ENCODE data around the gene G3BP1.

DNA sequence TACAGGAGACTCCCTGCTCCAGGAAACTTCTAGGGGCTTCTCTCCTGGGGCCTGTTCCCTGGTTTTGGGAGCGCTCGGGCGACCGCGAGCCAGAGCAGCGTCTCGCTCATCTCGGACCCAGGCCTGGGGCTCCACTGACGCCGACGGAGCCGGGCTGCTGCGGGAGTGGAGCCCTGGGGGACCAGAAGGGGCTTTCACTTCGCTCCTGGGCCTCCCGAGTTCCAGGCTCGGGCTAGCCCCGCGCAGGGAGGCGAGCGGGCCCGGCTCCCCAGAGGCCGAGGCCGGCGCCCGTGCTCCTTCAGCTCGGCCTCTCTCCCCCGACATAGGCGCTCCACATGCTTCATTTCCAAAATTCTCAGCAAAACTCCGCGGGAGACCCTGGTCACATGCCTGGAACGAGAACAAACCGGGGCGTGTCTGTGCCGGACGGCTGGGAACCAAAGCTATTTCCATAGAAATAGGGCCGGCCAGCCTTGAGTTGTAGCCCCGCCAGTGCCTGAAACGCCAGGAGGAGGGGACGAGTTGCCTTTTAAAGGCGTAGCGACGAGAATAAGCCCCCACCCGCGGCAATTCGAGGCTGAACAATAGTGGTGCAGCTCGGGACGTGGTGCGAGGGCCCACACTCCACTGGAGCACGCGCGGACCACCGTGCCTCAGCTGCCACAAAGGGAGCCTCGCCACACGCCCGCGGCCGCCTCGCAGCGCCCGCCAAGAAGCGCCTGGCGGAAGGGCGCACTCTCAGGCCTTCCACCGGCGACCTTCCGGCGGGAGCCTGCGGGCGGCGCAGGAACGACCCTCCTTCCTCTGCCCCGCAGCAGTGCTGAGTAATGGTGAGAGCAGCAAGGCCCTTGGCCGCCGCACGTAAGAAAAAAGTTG is 1.1 kb upstream of the G3BP1 start:
- TF ChIP-seq, protein P1, sequence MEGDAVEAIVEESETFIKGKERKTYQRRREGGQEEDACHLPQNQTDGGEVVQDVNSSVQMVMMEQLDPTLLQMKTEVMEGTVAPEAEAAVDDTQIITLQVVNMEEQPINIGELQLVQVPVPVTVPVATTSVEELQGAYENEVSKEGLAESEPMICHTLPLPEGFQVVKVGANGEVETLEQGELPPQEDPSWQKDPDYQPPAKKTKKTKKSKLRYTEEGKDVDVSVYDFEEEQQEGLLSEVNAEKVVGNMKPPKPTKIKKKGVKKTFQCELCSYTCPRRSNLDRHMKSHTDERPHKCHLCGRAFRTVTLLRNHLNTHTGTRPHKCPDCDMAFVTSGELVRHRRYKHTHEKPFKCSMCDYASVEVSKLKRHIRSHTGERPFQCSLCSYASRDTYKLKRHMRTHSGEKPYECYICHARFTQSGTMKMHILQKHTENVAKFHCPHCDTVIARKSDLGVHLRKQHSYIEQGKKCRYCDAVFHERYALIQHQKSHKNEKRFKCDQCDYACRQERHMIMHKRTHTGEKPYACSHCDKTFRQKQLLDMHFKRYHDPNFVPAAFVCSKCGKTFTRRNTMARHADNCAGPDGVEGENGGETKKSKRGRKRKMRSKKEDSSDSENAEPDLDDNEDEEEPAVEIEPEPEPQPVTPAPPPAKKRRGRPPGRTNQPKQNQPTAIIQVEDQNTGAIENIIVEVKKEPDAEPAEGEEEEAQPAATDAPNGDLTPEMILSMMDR (IDR thresholded peaks at IDR 0.05; ENCODE audit: low read length): no peak
- TF ChIP-seq EZH2 (IDR thresholded peaks at IDR 0.05; ENCODE audit: borderline replicate concordance, low read length): no peak

All from OCI-LY1 (cell line).